Measurements from ENCODE around the gene MAP2K3. TPM values are rescaled to one million over a fixed set of nuclear protein-coding genes. Genes with fewer than 3 reads are reported as not detected.

MAP2K3 gene
- total and polyA plus RNA-seq, 10 of the 15 experiments (the other 5 are each of a cell fraction or from before 2014, with no cell fraction given) = 0.71 to 39.4 (median 18.6) TPM

GRCh38 chr17:21294321-21295035, 10.0 kb downstream of the MAP2K3 start:
- H3K36me3 ChIP-seq (ENCODE audit: control insufficient read depth in 2 of 2, insufficient read depth in 2 of 2, low read length in 1 of 2) = peaks cover 0 to 9% of the 10 kb centered on the region in 2 experiments; a peak in 2 of 4 replicates
- BruUV-seq (replicated peaks) = no TSS peak
- intact Hi-C loops (cut with micrococcal nuclease; ENCODE audit: unreplicated experiment) (no loop called here), in situ Hi-C loops (cut with MboI) (loop anchor here (10.0 kb wide), 2 partner anchors 880 to 1010 kb away; no protein-coding TSS in a partner anchor)
- no peak overlapping the region for H3K4me2 ChIP-seq (ENCODE audit: control insufficient read depth, insufficient read depth)
- no peaks in the 10 kb centered on the region; the same call in 2 of the 3 replicates for H3K9me3 ChIP-seq (replicated peaks; ENCODE audit: control insufficient read depth, insufficient read depth, low read length)
- POLR2A ChIA-PET = no interaction called here
- WGBS (ENCODE audit: insufficient coverage, insufficient replicate concordance, low lambda C conversion rate, missing lambda C conversion rate) = 63% methylated on average over 12 of the region's 12 CpGs
- peaks cover 4% of the 10 kb centered on the region; the same call in 1 of the 2 replicates for H4K20me1 ChIP-seq (ENCODE audit: control insufficient read depth, insufficient read depth)
- DNase-seq (ENCODE audit: low read depth, low spot score) (no peak), ATAC-seq (no peak), FAIRE-seq (no peak)
- no peak overlapping the region for H3K9ac ChIP-seq (ENCODE audit: control insufficient read depth, insufficient read depth, low read length)
- H3K4me1 ChIP-seq (ENCODE audit: control insufficient read depth, insufficient read depth, low read length) = no peaks in the 10 kb centered on the region
- no peaks in the 10 kb centered on the region for H3K27me3 ChIP-seq (replicated peaks in 1 of 2; ENCODE audit: control insufficient read depth in 2 of 2, insufficient read depth in 2 of 2, low read length in 1 of 2)
- TF ChIP-seq CREM (IDR thresholded peaks at IDR 0.05; ENCODE audit: low read depth) = no peak
- no peak for TF ChIP-seq RELB (IDR thresholded peaks at IDR 0.05; ENCODE audit: low read depth)
- no peak for TF ChIP-seq STAT1 (conservative IDR thresholded peaks at IDR 0.05)
- no peak for TF ChIP-seq ZNF622 (IDR thresholded peaks at IDR 0.05)
- TF ChIP-seq IRF4 (IDR thresholded peaks at IDR 0.05; ENCODE audit: low read depth, low read length) = no peak
- no peak for TF ChIP-seq E2F4 (IDR thresholded peaks at IDR 0.05; ENCODE audit: low read depth, low read length)
- TF ChIP-seq MTA2 (IDR thresholded peaks at IDR 0.05; ENCODE audit: low read depth) = no peak
- no peak for TF ChIP-seq SPI1 (IDR thresholded peaks at IDR 0.05; ENCODE audit: borderline replicate concordance, insufficient read depth, low read depth, low read length)
- no peak for TF ChIP-seq KDM1A (IDR thresholded peaks at IDR 0.05; ENCODE audit: borderline replicate concordance)
- H2AFZ ChIP-seq (ENCODE audit: control insufficient read depth, low read depth, low read length) = no peak overlapping the region
- peaks cover 7% of the 10 kb centered on the region for H3K79me2 ChIP-seq (ENCODE audit: control insufficient read depth, insufficient read depth, low read length)
- CTCF ChIA-PET = no interaction called here
- H3K4me3 ChIP-seq = no peak overlapping the region
- RAD21 ChIA-PET (ENCODE audit: unreplicated experiment) = no interaction called here
- no peak overlapping the region for H3K27ac ChIP-seq (ENCODE audit: control insufficient read depth, insufficient read depth)
- SMC1A ChIA-PET (ENCODE audit: uncharacterized antibody, unreplicated experiment) = no interaction called here
